ENCODE measurements around the gene PIM2. TPM values are rescaled to one million over a fixed set of nuclear protein-coding genes. Genes with fewer than 3 reads are reported as not detected.

PIM2 gene
- total and polyA plus RNA-seq, 8 donors, result 1.3 to 8.6 (median 2.9) TPM

GRCh38 chrX:48904180-48904579, 14.6 kb downstream of the PIM2 start:
- ATAC-seq, result no peak
- Histone ChIP-seq H3K4me3 (no peak overlapping the region), H3K27me3 (no peaks in the 10 kb centered on the region), H3K27ac (no peak overlapping the region), H3K4me1 (no peaks in the 10 kb centered on the region), H3K36me3 (peaks cover 0 to 5% (median 5%) of the 10 kb centered on the region in 3 donors), H3K9me3 (no peaks in the 10 kb centered on the region)
- no peak for TF ChIP-seq CTCF (IDR thresholded peaks at IDR 0.05)
- WGBS, 2 donors, result 72 to 74% methylated on average over 8 of the region's 8 CpGs
- no peak for FAIRE-seq
- DNase-seq, result no peak
- intact Hi-C loops (cut with DNase I), result no loop called here

- H3K27me3 ChIP-seq, result no peaks in the 10 kb centered on the region
- H3K27ac ChIP-seq, result no peak overlapping the region
- 82% methylated on average over 6 of the region's 6 CpGs for WGBS, 2 donors
- no peak for TF ChIP-seq CTCF (IDR thresholded peaks at IDR 0.05)
- intact Hi-C loops (cut with DNase I), result no loop called here
- FAIRE-seq (no peak), DNase-seq (no peak), ATAC-seq (no peak)
- H3K4me1 ChIP-seq, result no peaks in the 10 kb centered on the region
- no peak overlapping the region for H3K4me3 ChIP-seq
- H3K36me3 ChIP-seq, result peaks cover 0 to 5% (median 5%) of the 10 kb centered on the region in 3 donors
- no peaks in the 10 kb centered on the region for H3K9me3 ChIP-seq
These were observed 15.5 kb downstream of the PIM2 start for GRCh38 chrX:48903290-48903689.

GRCh38 chrX:48902776-48903175, 16.0 kb downstream of the PIM2 start:
- Histone ChIP-seq H3K9me3 (no peaks in the 10 kb centered on the region), H3K4me1 (no peaks in the 10 kb centered on the region), H3K27ac (no peak overlapping the region), H3K27me3 (no peaks in the 10 kb centered on the region), H3K4me3 (no peak overlapping the region), H3K36me3 (peaks cover 0 to 5% (median 5%) of the 10 kb centered on the region in 3 donors)
- DNase-seq (no peak), FAIRE-seq (no peak), ATAC-seq (no peak)
- WGBS, 2 donors, result 86 to 89% methylated on average over 14 of the region's 14 CpGs
- intact Hi-C loops (cut with DNase I), result no loop called here
- TF ChIP-seq CTCF (IDR thresholded peaks at IDR 0.05), result no peak

GRCh38 chrX:48902135-48902534, 16.7 kb downstream of the PIM2 start:
- Histone ChIP-seq H3K27me3 (no peaks in the 10 kb centered on the region), H3K9me3 (no peaks in the 10 kb centered on the region), H3K4me3 (no peak overlapping the region), H3K36me3 (peaks cover 0 to 5% (median 5%) of the 10 kb centered on the region in 3 donors), H3K4me1 (no peaks in the 10 kb centered on the region), H3K27ac (no peak overlapping the region)
- ATAC-seq (no peak), DNase-seq (peak in 1 of 6 donors; percentile 64), FAIRE-seq (no peak)
- WGBS, 2 donors, result 88 to 92% methylated on average over 20 of the region's 20 CpGs
- intact Hi-C loops (cut with DNase I), result no loop called here
- no peak for TF ChIP-seq CTCF (IDR thresholded peaks at IDR 0.05)

- 76 to 87% methylated on average over 7 of the region's 7 CpGs for WGBS, 2 donors
- ATAC-seq (no peak), DNase-seq (no peak), FAIRE-seq (no peak)
- peaks cover 0 to 3% (median 0%) of the 10 kb centered on the region in 3 donors for H3K4me1 ChIP-seq
- H3K4me3 ChIP-seq, result no peak overlapping the region
- intact Hi-C loops (cut with DNase I), result no loop called here
- peaks cover 0 to 5% (median 5%) of the 10 kb centered on the region in 3 donors for H3K36me3 ChIP-seq
- H3K27me3 ChIP-seq, result no peaks in the 10 kb centered on the region
- no peaks in the 10 kb centered on the region for H3K9me3 ChIP-seq
- TF ChIP-seq CTCF (IDR thresholded peaks at IDR 0.05), result no peak
- no peak overlapping the region for H3K27ac ChIP-seq
These were observed 17.8 kb downstream of the PIM2 start for GRCh38 chrX:48901069-48901468.

All from pancreas (tissue), 10 donors.